Uterus (tissue), 2 donors: ENCODE data around the gene SUGCT.

ENCODE experiments used
- POLR2A ChIP-seq, 2 donors: fragments of 450-650 bp; IDR thresholded peaks; one replicate each; pipeline ENCODE4 v1.6.1; 2016; ENCODE audit warnings: antibody characterized with exemption in 2 of 2, mild to moderate bottlenecking in 1 of 2, moderate library complexity in 1 of 2
- TF ChIP-seq, protein P1 (sequence below), 4 experiments: fragments of 200-600 bp in 2 of 4; fragments of 450-650 bp in 2 of 4; sonication (generic) in 2 of 4; IDR thresholded peaks; one replicate each; pipeline ENCODE4 v1.5.1; 2016 to 2019; ENCODE audit warnings: antibody characterized with exemption in 4 of 4, mild to moderate bottlenecking in 2 of 4, moderate library complexity in 1 of 4

DNA sequence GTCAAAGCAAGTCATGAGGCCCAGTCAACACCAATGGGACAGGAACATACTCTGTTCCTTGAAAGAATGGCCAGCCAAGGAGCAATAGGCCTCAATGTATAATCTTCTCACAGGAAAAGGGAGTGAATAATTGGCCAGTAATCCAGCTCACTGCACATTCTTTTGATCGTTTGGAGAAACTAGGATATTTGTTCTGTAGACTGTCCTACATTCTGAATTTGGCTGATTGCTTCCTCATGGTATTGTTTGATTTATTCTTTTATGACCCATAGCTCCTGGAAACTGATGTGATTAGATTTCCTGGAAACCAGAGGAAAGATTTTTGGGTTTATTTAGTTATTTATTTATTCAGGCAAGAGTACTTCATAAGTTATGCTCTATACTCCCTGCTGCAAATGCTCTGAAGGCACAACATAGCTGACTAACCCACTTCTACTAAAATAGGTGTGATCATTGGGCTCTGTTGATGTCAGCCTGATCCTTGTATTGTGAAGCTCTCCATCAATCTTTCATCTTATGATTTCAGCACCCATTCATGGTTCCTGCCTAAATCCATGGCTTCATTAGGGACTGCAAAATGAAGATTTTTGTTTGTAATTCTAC lies 745.2 kb downstream of the SUGCT start:
- TF ChIP-seq, protein P1, sequence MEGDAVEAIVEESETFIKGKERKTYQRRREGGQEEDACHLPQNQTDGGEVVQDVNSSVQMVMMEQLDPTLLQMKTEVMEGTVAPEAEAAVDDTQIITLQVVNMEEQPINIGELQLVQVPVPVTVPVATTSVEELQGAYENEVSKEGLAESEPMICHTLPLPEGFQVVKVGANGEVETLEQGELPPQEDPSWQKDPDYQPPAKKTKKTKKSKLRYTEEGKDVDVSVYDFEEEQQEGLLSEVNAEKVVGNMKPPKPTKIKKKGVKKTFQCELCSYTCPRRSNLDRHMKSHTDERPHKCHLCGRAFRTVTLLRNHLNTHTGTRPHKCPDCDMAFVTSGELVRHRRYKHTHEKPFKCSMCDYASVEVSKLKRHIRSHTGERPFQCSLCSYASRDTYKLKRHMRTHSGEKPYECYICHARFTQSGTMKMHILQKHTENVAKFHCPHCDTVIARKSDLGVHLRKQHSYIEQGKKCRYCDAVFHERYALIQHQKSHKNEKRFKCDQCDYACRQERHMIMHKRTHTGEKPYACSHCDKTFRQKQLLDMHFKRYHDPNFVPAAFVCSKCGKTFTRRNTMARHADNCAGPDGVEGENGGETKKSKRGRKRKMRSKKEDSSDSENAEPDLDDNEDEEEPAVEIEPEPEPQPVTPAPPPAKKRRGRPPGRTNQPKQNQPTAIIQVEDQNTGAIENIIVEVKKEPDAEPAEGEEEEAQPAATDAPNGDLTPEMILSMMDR (IDR thresholded peaks at IDR 0.05): no peak
- no peak for TF ChIP-seq POLR2A (IDR thresholded peaks at IDR 0.05)
